Parathyroid adenoma (tissue), 2 donors: ENCODE measurements around the gene RNF208.
A peak's percentile ranks its signal among the peaks of the same experiment; 100 is the strongest.

ENCODE experiments used
- H2AFZ ChIP-seq: fragments of 300-600 bp; sonication (generic); one replicate; pipeline ENCODE4 v1.7.0; 2017; ENCODE audit warnings: antibody characterized with exemption, mild to moderate bottlenecking
- H3K27ac ChIP-seq: fragments of 300-600 bp; sonication (generic); one replicate; pipeline ENCODE4 v1.7.0; 2017
- H3K27me3 ChIP-seq: fragments of 300-600 bp; sonication (generic); one replicate; pipeline ENCODE4 v1.7.0; 2017; ENCODE audit warnings: low read length; ENCODE audit not compliant: control insufficient read depth, insufficient read depth
- H3K36me3 ChIP-seq: fragments of 300-600 bp; sonication (generic); one replicate; pipeline ENCODE4 v1.7.0; 2017; ENCODE audit warnings: low read length; ENCODE audit not compliant: control insufficient read depth, insufficient read depth
- H3K4me1 ChIP-seq: fragments of 300-600 bp; sonication (generic); one replicate; pipeline ENCODE4 v1.7.0; 2017; ENCODE audit warnings: control low read depth
- H3K4me2 ChIP-seq: fragments of 300-600 bp; sonication (generic); one replicate; pipeline ENCODE4 v1.7.0; 2017; ENCODE audit warnings: low read length
- H3K4me3 ChIP-seq: fragments of 300-600 bp; sonication (generic); one replicate; pipeline ENCODE4 v1.7.0; 2017; ENCODE audit warnings: low read depth, low read length
- H3K79me2 ChIP-seq: fragments of 300-600 bp; sonication (generic); one replicate; pipeline ENCODE4 v1.7.0; 2017; ENCODE audit warnings: control low read depth
- H3K9ac ChIP-seq: fragments of 300-600 bp; sonication (generic); one replicate; pipeline ENCODE4 v1.7.0; 2017; ENCODE audit warnings: mild to moderate bottlenecking
- H3K9me3 ChIP-seq: fragments of 300-600 bp; sonication (generic); one replicate; pipeline ENCODE4 v1.7.0; 2017; ENCODE audit warnings: low read length; ENCODE audit not compliant: control insufficient read depth
- CTCF ChIP-seq: fragments of 300-600 bp; sonication (generic); IDR thresholded peaks from one replicate; pipeline ENCODE4 v1.7.0; 2017; ENCODE audit warnings: antibody characterized with exemption, mild to moderate bottlenecking
- donor health status: primary hyperparathyroidism.

RNF208 gene

GRCh38 chr9:137188086-137188489 lies 34.0 kb downstream of the RNF208 start:
- no peaks in the 10 kb centered on the region for H3K36me3 ChIP-seq
- no peaks in the 10 kb centered on the region for H3K9me3 ChIP-seq
- H2AFZ ChIP-seq: peak overlapping the region; percentile 90
- H3K4me1 ChIP-seq: peaks cover 8% of the 10 kb centered on the region
- H3K27me3 ChIP-seq: no peaks in the 10 kb centered on the region
- peak overlapping the region; percentile 99 for H3K4me2 ChIP-seq
- H3K27ac ChIP-seq: peak overlapping the region; percentile 87
- peaks cover 4% of the 10 kb centered on the region for H3K79me2 ChIP-seq
- peak overlapping the region; percentile 37 for H3K9ac ChIP-seq
- TF ChIP-seq CTCF: no peak
- H3K4me3 ChIP-seq: peak overlapping the region; percentile 97

GRCh38 chr9:137187386-137187785 lies 34.7 kb downstream of the RNF208 start:
- no peak overlapping the region for H3K27ac ChIP-seq

DNA sequence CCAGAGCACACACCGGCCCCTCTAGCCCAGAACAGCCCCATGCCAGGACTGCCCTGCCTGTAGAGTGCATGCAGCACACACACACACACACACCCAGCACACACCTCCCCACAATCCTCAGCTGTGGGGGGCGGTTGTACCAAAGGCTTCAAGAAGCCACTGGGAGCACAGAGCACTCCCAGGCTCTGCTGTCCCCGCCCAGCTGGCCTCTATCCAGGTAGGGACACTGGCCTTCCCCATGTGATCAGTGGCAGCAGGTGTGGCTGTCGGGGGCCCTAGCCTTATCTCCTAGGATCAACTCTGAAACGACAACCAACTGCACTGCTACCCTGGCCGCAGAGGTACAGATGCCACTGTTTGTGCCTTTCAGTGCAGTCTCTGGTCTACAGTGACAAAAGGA lies 35.7 kb downstream of the RNF208 start:
- no peak for TF ChIP-seq CTCF
- no peaks in the 10 kb centered on the region for H3K9me3 ChIP-seq

More at GRCh38 chr9:137187386-137187785, 34.7 kb downstream of the RNF208 start:
- Histone ChIP-seq H3K36me3 (no peaks in the 10 kb centered on the region), H3K79me2 (peaks cover 4% of the 10 kb centered on the region), H3K4me2 (peak overlapping the region; percentile 99), H3K4me3 (peak overlapping the region; percentile 97), H3K4me1 (peaks cover 8% of the 10 kb centered on the region), H3K9ac (no peak overlapping the region), H3K9me3 (no peaks in the 10 kb centered on the region), H3K27me3 (no peaks in the 10 kb centered on the region), H2AFZ (no peak overlapping the region)
- TF ChIP-seq CTCF: no peak

DNA sequence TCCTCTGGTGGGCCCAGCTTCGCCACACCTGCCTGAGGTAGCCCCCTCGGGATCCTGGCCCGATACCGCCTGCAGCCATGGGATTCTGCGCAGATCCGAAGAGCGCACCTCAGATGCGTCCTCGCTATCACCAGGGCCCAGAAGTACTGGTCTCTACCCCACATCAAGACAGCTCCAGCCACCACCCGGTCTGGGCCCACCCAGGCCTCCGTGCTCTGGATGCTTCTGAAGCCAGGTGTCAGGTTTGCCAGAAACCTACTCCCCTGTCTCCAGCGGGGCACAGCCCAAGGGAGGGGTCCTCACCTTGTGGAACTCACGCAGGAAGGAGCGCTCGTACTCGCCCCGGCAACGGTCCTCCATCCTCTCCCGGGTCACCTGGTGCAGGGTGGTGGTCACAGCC lies 36.1 kb downstream of the RNF208 start:
- no peak overlapping the region for H3K9ac ChIP-seq
- no peak for TF ChIP-seq CTCF
- no peaks in the 10 kb centered on the region for H3K27me3 ChIP-seq
- H3K4me1 ChIP-seq: peaks cover 8% of the 10 kb centered on the region
- H3K4me2 ChIP-seq: no peak overlapping the region
- no peak overlapping the region for H3K4me3 ChIP-seq
- H2AFZ ChIP-seq: no peak overlapping the region
- H3K36me3 ChIP-seq: no peaks in the 10 kb centered on the region
- no peaks in the 10 kb centered on the region for H3K9me3 ChIP-seq
- H3K79me2 ChIP-seq: peaks cover 4% of the 10 kb centered on the region
- no peak overlapping the region for H3K27ac ChIP-seq

More for the DNA sequence above, 35.7 kb downstream of the RNF208 start:
- H3K4me1 ChIP-seq: peaks cover 8% of the 10 kb centered on the region
- H3K36me3 ChIP-seq: no peaks in the 10 kb centered on the region
- H3K27me3 ChIP-seq: no peaks in the 10 kb centered on the region
- no peak overlapping the region for H3K4me3 ChIP-seq
- no peak overlapping the region for H3K27ac ChIP-seq
- H3K4me2 ChIP-seq: peak overlapping the region; percentile 99
- H2AFZ ChIP-seq: no peak overlapping the region
- no peak overlapping the region for H3K9ac ChIP-seq
- peaks cover 4% of the 10 kb centered on the region for H3K79me2 ChIP-seq

DNA sequence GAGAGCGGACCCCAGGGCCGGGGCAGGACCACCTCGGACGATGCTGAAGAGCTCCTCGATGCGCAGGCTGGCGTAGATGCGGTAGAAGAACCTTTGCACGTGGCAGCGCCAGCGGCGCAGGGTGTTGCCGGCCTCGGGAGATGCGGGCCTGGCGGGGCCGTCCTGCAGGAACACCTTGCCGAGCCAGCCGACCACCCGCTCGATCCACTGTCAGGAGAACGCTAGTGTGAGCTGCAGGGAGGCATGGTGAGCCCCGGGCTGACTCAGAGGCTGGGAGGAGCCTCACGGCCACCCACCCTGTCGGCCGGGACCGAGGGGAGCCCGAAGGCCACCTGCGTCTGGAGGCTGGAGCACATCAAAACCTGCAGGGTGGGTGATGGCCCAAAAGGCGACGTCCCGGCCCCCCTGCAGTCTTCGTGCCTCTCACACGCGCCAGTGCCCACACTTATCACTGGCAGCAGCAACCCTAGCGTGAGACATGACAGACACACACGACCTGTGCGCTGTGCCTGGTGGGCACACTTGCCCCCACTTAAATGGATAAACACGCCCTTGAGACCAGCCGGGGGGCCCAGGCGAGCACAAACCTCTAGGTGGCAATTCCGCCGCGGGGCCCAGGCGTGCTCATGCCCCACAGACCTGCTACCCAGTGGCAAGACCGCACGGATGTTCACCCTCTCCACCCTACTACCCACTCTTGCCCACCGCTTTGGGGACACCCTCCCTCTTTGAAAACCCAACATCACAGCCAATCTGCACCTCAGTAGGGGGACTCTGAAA lies 37.0 kb downstream of the RNF208 start:
- peaks cover 8% of the 10 kb centered on the region for H3K4me1 ChIP-seq
- no peaks in the 10 kb centered on the region for H3K27me3 ChIP-seq
- H2AFZ ChIP-seq: no peak overlapping the region
- H3K36me3 ChIP-seq: no peaks in the 10 kb centered on the region
- H3K9ac ChIP-seq: no peak overlapping the region
- H3K79me2 ChIP-seq: peaks cover 4% of the 10 kb centered on the region
- H3K27ac ChIP-seq: no peak overlapping the region
- H3K4me3 ChIP-seq: no peak overlapping the region
- no peak overlapping the region for H3K4me2 ChIP-seq
- no peaks in the 10 kb centered on the region for H3K9me3 ChIP-seq
- TF ChIP-seq CTCF: no peak
